Omental fat pad (tissue), 4 donors: ENCODE results near the gene TEAD1. TPM values are rescaled to one million over a fixed set of nuclear protein-coding genes. Genes with fewer than 3 reads are reported as not detected.

Experiments
- ATAC-seq: fragments of 150-250 bp; one replicate; pipeline ENCODE4 v1.9.1; 2016; ENCODE audit warnings: mild to moderate bottlenecking, moderate library complexity; ENCODE audit not compliant: low FRiP score
- DNase-seq: peaks from one replicate; pipeline ENCODE4 v3.0.0-alpha.2; 2019; ENCODE audit warnings: low spot score
- total RNA-seq, 4 donors: library from RNA; depleted of rRNA; stranded (reverse); fragments of >200 nt; gene quantifications; one replicate each; pipeline ENCODE4 v1.1.0, GENCODE V29; 2016
- TF ChIP-seq, protein P1 (sequence below), 3 donors: fragments of 450-650 bp; IDR thresholded peaks; one replicate each; pipeline ENCODE4 v1.5.1; 2016 to 2017; ENCODE audit warnings: antibody characterized with exemption in 3 of 3, mild to moderate bottlenecking in 3 of 3, moderate library complexity in 2 of 3

Gene TEAD1
- total RNA-seq, 4 donors from 2014 or later, result 81.7 to 123 (median 103) TPM

DNA sequence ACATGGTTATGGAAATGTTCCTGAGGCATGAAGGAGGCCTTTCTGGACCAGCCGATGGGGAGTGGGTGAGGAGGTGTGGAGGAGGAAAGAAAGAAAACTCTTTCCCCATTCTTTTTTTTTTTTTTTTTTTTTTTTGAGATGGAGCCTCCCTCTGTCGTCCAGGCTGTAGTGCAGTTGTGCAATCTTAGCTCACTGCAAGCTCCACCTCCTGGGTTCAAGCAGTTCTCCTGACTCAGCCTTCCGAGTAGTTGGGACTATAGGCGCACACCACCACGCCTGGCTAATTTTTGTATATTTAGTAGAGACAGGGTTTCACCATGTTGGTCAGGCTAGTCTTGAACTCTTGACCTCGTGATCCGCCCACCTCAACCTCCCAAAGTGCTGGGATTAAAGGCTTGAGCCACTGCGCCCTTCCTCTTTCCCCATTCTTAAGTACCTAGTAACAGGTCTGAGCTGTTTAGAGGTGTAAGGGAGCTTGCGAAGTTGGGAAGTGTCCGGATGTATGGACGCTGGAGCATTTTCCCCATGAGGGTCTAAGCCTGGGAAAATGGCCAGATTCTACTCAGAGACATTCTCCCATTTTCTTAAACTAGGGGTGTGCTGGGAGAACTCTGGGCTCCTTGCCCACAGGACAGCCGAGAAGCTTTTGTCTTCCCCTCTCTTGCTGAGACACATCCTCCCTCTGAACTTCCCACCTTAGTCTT is 135.8 kb downstream of the TEAD1 start:
- DNase-seq (no peak), ATAC-seq (no peak)
- TF ChIP-seq, protein P1, sequence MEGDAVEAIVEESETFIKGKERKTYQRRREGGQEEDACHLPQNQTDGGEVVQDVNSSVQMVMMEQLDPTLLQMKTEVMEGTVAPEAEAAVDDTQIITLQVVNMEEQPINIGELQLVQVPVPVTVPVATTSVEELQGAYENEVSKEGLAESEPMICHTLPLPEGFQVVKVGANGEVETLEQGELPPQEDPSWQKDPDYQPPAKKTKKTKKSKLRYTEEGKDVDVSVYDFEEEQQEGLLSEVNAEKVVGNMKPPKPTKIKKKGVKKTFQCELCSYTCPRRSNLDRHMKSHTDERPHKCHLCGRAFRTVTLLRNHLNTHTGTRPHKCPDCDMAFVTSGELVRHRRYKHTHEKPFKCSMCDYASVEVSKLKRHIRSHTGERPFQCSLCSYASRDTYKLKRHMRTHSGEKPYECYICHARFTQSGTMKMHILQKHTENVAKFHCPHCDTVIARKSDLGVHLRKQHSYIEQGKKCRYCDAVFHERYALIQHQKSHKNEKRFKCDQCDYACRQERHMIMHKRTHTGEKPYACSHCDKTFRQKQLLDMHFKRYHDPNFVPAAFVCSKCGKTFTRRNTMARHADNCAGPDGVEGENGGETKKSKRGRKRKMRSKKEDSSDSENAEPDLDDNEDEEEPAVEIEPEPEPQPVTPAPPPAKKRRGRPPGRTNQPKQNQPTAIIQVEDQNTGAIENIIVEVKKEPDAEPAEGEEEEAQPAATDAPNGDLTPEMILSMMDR (IDR thresholded peaks at IDR 0.05), result no peak

DNA sequence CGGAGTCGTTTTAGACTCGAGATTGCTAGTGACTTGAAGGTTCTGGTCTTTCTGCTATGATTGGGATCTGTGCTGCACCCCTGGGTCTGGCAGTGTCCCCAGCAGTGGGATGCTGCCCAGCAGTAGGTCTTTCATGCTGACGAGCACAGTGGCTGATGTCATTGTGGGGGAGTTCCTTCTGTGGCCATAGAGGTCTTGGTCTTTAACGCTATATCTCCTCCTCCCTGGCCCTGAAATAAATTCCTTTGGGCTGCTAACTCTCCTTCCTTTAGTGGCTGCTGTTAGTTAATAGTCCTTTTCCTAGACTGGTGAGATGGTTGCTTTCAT is 136.3 kb downstream of the TEAD1 start:
- ATAC-seq, result no peak
- no peak for DNase-seq
- TF ChIP-seq, protein P1 (IDR thresholded peaks at IDR 0.05), result no peak

DNA sequence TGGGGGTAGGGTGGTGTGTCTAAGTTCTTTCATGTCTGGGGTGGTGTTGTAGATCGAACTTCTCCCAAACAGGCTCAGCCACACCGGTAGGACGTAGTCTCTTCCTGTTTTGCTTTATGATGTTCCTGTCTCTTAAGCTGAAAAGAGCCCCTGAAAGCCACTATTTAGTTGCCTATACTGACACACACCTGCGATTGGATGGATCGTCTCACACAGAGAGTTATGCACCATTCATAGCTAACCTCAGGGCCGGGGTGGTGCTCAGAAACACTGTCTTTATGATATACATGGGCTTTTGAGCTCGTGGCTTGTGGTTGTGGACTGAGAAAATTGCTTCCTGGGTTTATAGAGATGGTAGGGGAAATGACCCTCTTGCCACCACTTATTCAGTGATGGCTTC is 137.6 kb downstream of the TEAD1 start:
- DNase-seq (no peak), ATAC-seq (no peak)
- TF ChIP-seq, protein P1 (IDR thresholded peaks at IDR 0.05), result no peak

DNA sequence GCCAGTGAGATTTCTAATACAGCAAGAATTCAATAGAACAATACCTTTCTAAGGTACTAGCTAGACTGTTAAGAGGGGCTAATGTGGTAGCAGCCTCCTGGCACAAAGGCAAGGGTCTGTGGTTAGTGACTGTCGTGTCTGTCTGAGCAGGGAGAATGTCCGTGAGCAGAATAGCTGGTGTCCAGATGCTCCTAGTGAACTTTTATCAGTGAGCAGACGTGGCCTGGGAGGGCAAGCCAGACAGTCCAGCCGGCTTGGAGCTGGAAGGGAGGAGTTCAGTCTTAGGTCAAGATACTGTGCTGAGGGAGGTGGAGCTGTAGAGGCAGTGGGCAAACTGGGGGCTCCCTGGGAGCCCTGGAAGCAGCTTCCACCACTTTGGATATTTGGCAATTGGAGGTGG is 138.6 kb downstream of the TEAD1 start:
- DNase-seq (no peak), ATAC-seq (no peak)
- TF ChIP-seq, protein P1 (IDR thresholded peaks at IDR 0.05), result no peak

DNA sequence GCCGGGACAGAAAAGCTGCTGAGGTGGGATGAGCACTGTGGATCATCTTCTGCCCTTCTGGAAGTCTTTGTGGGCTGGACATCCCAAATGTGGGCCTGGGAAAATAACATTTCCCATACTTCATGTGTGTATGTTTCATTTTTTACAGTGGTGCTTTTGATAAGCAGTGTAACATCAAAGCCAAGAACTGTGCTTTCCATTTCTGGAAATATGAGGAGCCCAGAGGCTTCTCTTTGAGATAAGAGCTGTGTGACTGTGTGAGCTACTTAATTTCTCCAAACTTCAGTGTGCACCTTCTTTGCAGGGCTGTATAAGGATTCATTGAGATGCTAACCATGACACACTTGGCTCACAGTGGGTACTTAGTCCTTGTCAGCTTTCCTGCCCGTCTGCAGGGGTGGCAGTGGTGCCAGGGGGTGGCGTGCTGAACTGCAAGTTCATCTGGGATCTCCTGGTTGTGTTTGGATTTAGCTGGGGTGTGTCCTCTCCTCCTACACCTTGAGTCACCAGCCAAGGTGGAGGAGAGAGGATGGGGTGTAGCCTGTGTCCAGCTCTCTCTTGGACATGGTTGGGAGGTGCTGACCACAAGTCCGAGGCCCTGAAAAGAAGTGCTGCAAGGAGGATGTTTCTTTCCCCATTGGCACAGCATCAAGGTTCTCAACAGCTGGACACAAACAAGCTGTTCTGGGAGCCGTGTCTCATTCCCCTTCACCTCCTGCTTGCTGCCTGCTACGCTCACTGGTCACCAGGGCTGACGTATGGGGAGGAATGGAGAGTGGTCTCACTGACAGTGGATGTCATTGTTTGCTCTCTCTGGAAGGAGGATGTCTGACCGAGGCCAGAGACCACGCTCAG is 139.4 kb downstream of the TEAD1 start:
- DNase-seq (no peak), ATAC-seq (peak; percentile 77)

DNA sequence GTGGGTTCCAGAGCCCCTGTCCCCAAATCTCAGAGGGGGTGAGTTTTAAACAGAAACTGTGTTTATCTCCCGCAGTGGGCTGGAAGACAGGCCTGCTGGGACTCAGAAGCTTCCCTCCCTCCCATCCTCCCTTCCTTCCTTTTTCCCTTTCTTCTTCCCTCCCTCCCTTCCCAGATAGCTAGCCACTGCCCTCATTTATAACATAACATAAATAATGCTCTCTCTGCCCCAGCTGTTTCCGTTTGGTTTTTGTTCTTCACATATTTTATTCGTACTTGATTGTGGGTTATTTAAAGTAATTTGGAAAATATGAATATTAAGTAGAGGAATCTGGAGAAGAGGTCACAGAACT is 140.9 kb downstream of the TEAD1 start:
- ATAC-seq, result no peak
- DNase-seq, result no peak
- TF ChIP-seq, protein P1 (IDR thresholded peaks at IDR 0.05), result no peak

More for the DNA sequence above, 139.4 kb downstream of the TEAD1 start:
- TF ChIP-seq, protein P1 (IDR thresholded peaks at IDR 0.05), result no peak
